ENCODE data around the gene ZNF646. TPM values are rescaled to one million over a fixed set of nuclear protein-coding genes. Genes with fewer than 3 reads are reported as not detected.

ZNF646 gene
- total RNA-seq, 1 donor from 2014 or later = 20.4 TPM

DNA sequence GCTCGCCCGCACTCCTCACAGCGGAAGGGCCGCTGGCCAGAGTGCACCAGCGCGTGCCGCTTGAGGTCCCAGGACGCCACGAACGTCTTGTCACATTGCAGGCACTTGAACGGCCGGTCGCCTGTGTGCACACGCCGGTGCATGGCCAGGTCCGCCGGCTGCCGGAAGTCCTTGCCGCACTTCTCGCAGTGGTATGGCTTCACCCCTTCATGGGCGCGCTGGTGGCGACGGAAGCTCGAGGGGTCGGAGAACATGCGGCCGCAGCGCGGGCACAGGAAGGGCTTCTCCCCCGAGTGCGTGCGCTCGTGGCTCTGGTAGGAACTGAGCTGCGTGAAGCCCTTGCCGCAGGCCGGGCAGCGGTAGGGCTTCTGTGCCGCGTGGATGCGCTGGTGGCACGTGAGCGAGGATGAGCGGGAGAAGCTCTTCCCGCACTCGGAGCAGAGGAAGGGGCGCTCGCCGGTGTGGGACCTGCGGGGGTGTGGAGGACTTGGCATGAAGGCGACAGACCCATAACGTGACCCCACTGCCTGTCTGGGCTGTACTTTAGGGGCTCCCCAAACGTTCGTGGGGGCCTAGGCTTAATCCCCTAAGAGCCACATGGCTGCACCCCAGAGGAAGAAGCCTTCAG is 12.3 kb upstream of the ZNF646 start:
- TF ChIP-seq, protein P1, sequence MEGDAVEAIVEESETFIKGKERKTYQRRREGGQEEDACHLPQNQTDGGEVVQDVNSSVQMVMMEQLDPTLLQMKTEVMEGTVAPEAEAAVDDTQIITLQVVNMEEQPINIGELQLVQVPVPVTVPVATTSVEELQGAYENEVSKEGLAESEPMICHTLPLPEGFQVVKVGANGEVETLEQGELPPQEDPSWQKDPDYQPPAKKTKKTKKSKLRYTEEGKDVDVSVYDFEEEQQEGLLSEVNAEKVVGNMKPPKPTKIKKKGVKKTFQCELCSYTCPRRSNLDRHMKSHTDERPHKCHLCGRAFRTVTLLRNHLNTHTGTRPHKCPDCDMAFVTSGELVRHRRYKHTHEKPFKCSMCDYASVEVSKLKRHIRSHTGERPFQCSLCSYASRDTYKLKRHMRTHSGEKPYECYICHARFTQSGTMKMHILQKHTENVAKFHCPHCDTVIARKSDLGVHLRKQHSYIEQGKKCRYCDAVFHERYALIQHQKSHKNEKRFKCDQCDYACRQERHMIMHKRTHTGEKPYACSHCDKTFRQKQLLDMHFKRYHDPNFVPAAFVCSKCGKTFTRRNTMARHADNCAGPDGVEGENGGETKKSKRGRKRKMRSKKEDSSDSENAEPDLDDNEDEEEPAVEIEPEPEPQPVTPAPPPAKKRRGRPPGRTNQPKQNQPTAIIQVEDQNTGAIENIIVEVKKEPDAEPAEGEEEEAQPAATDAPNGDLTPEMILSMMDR (IDR thresholded peaks at IDR 0.05; ENCODE audit: unreplicated experiment) = no peak
- no peaks in the 10 kb centered on the region for H3K9me3 Mint-ChIP-seq
- H3K4me1 Mint-ChIP-seq = peaks cover 7% of the 10 kb centered on the region
- peaks cover 28% of the 10 kb centered on the region for H3K36me3 Mint-ChIP-seq
- no peak overlapping the region for H3K4me3 Mint-ChIP-seq
- no peaks in the 10 kb centered on the region for H3K27me3 Mint-ChIP-seq (ENCODE audit: low read depth)
- no peak overlapping the region for H3K27ac Mint-ChIP-seq
- DNase-seq (ENCODE audit: low spot score in 2 of 2, unreplicated experiment in 2 of 2) = no peak

DNA sequence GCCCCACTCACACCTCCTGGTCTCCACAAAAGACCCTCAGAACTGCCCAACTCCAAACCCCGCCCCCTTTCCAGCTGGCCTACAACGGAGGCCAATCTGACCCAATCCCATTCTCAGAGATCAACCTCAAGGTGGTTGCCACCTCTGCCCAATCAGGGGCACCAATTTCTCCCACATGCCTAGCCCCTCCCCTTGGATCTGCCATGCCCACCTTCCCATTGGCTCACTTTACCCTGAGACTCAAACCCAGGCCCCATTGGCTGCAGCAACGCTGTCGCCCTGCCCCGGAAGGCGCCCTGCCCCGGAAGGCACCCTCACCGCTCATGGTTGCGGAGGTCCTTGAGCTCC is 10.8 kb upstream of the ZNF646 start:
- TF ChIP-seq, protein P1 (IDR thresholded peaks at IDR 0.05; ENCODE audit: unreplicated experiment) = no peak
- no peak overlapping the region for H3K4me3 Mint-ChIP-seq
- H3K9me3 Mint-ChIP-seq = no peaks in the 10 kb centered on the region
- peaks cover 7% of the 10 kb centered on the region for H3K4me1 Mint-ChIP-seq
- peaks cover 26% of the 10 kb centered on the region for H3K36me3 Mint-ChIP-seq
- H3K27ac Mint-ChIP-seq = no peak overlapping the region
- no peaks in the 10 kb centered on the region for H3K27me3 Mint-ChIP-seq (ENCODE audit: low read depth)
- DNase-seq (ENCODE audit: low spot score in 2 of 2, unreplicated experiment in 2 of 2) = no peak

DNA sequence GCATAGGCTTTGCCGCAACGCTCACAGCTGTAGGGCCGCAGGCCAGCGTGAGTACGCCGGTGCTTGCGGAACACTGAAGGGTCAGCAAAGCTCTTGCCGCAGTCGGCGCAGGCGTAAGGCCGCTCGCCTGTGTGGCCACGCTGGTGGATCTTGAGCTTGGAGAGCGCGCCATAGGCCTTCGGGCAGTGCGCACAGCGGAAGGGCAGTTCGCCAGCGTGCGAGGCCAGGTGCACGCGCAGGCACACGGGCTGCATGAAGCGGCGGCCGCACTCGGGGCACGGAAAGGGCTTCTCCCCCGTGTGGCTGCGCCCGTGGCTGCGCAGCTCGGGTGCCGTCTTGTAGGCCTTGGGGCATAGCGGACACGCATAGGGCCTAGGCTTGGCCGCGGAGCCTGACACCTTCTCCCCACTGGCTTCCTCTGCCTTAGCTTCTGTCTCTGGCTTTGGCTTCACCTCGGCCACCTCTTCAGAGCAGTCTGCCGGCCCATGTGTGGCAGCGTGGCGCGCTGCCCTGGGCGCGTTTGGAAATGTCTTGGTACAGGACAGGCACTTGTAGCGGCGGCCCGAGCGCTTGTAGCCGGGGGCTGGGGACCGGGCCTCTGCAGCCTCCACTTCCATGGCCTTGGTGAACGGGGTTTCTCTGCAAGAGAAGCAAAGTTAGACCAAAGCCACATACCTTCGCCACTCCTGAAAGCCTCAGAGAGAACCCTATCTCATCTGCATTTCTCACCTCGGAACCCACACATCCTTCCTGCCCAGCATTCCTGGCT is 10.2 kb upstream of the ZNF646 start:
- DNase-seq (ENCODE audit: low spot score in 2 of 2, unreplicated experiment in 2 of 2) = no peak
- no peaks in the 10 kb centered on the region for H3K9me3 Mint-ChIP-seq
- H3K4me3 Mint-ChIP-seq = no peak overlapping the region
- peaks cover 7% of the 10 kb centered on the region for H3K4me1 Mint-ChIP-seq
- no peaks in the 10 kb centered on the region for H3K27me3 Mint-ChIP-seq (ENCODE audit: low read depth)
- TF ChIP-seq, protein P1 (IDR thresholded peaks at IDR 0.05; ENCODE audit: unreplicated experiment) = no peak
- H3K36me3 Mint-ChIP-seq = peaks cover 26% of the 10 kb centered on the region
- H3K27ac Mint-ChIP-seq = no peak overlapping the region

DNA sequence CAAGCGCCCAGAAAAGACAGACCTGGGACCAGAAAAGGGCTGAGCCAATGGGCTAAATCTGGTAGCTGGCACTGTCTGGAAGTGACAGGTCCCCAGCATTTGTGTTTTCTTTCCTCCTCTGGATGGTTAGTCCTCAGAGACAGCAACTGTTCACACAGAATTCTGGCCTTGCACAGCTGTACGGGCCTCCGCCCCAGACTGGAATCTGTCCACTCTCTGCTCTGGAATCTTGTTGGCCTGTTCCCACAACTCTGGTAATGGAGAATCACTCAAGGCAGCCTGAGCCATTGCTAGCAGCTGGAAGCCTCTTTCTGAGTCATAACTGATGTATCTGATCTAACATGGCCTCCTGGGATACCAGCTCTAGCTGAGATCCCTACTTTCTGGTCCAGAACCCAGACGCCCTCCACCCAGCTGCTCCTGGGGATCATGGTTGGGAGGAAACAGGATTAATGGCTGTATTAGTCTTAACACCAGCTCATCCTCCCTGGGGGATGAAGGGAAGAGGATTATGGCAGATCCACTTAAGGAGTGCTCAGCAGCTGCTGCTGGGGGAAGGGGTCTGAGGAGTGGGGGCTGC is 9.2 kb upstream of the ZNF646 start:
- Mint-ChIP-seq H3K27me3 (ENCODE audit: low read depth) (no peaks in the 10 kb centered on the region), H3K36me3 (peaks cover 25% of the 10 kb centered on the region), H3K4me1 (peaks cover 7% of the 10 kb centered on the region), H3K9me3 (no peaks in the 10 kb centered on the region), H3K4me3 (no peak overlapping the region), H3K27ac (peak overlapping the region; percentile 88)
- DNase-seq (ENCODE audit: low spot score in 2 of 2, unreplicated experiment in 2 of 2) = no peak
- TF ChIP-seq, protein P1 (IDR thresholded peaks at IDR 0.05; ENCODE audit: unreplicated experiment) = no peak

DNA sequence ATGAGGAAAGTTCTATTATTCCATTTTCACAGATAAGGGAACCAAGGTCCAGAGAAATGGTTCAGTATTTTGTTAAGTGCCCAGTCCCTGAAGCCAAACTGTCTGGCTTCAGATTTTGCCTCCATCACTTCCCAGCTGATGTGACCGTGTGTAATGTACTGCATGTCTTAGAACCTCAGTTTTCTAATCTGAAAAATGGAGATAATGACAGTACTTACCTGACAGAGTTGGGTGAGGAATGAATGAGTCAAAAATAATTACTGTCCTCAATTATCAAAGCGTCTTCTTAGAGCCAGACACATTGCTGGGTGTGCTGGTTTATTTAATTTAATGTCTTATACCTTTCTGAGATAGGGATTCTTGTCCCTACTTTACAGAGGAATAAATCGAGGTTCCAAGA is 6.9 kb upstream of the ZNF646 start:
- Mint-ChIP-seq H3K27me3 (ENCODE audit: low read depth) (no peaks in the 10 kb centered on the region), H3K4me3 (no peak overlapping the region)

More for the DNA sequence above, 6.9 kb upstream of the ZNF646 start:
- TF ChIP-seq, protein P1 (IDR thresholded peaks at IDR 0.05; ENCODE audit: unreplicated experiment) = no peak
- H3K27ac Mint-ChIP-seq = no peak overlapping the region
- H3K36me3 Mint-ChIP-seq = peaks cover 12% of the 10 kb centered on the region
- H3K9me3 Mint-ChIP-seq = no peaks in the 10 kb centered on the region
- DNase-seq (ENCODE audit: low spot score in 2 of 2, unreplicated experiment in 2 of 2) = no peak
- peaks cover 15% of the 10 kb centered on the region for H3K4me1 Mint-ChIP-seq

All from mesothelial cell of epicardium (in vitro differentiated cells).